ENCODE results near the gene GSTM1.
"Not testable (repeated sequence)": the region's sequence is repeated elsewhere in the genome, so short reads cannot be mapped to it uniquely, and the experiment has no call there.

The GSTM1 gene

DNA sequence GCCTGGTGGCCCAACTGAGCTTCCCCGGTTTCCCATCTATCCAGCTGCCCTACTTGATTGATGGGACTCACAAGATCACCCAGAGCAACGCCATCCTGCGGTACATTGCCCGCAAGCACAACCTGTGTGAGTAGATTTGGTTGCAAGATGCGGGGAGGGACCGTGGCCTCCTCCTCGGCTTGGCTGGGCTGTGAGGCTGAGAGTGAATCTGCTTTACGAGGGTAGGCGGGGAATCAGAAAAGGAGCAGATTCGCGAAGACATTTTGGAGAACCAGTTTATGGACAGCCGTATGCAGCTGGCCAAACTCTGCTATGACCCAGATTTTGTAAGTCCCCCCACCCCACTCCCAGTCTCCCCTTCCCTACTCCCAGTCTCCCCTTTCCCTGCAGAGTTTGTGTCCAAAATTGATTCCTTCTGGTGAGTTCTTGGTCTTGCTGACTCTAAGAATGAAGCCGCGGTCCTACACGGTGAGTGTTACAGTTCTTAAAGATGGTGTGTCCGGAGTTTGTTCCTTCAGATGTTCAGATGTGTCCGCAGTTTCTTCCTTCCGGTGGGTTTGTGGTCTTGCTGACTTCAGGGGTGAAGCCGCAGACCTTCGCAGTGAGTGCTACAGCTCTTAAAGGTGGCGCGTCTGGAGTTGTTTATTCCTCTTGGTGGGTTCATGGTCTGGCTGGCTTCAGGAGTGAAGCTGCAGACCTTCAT is 18.2 kb upstream of the GSTM1 start:
- Mint-ChIP-seq H3K36me3 (ENCODE audit: low read depth) (peaks cover 7% of the 10 kb centered on the region), H3K27ac (no peak overlapping the region), H3K9me3 (no peaks in the 10 kb centered on the region), H3K27me3 (peaks cover 2% of the 10 kb centered on the region), H3K4me3 (no peak overlapping the region), H3K4me1 (ENCODE audit: low read depth) (peaks cover 9% of the 10 kb centered on the region)
- intact Hi-C loops (cut with micrococcal nuclease): no loop called here

GRCh38 chr1:109669949-109670302 is 17.7 kb upstream of the GSTM1 start:
- H3K4me3 Mint-ChIP-seq; H3K27me3 Mint-ChIP-seq; H3K9me3 Mint-ChIP-seq; H3K4me1 Mint-ChIP-seq (ENCODE audit: low read depth); H3K27ac Mint-ChIP-seq; intact Hi-C loops (cut with micrococcal nuclease); H3K36me3 Mint-ChIP-seq (ENCODE audit: low read depth): not testable (repeated sequence)

DNA sequence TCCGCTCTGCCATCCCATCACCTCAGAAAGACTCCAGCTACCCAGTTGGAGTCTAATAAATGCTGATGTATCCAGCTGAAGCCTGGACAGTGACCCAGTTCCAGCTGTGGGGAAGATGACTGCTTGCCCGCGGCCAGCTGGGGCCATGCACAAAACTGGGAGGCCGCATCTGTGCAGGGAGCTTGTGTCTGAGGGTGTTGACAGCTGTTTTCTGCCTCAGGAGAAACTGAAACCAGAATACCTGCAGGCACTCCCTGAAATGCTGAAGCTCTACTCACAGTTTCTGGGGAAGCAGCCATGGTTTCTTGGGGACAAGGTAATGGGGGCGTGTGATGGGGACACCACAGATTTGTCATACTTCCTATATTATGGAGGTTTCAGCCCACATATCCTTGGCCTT is 16.6 kb upstream of the GSTM1 start:
- Mint-ChIP-seq H3K9me3 (no peaks in the 10 kb centered on the region), H3K4me1 (ENCODE audit: low read depth) (peaks cover 9% of the 10 kb centered on the region), H3K36me3 (ENCODE audit: low read depth) (no peaks in the 10 kb centered on the region), H3K4me3 (no peak overlapping the region), H3K27ac (no peak overlapping the region), H3K27me3 (peaks cover 2% of the 10 kb centered on the region)
- intact Hi-C loops (cut with micrococcal nuclease): no loop called here

DNA sequence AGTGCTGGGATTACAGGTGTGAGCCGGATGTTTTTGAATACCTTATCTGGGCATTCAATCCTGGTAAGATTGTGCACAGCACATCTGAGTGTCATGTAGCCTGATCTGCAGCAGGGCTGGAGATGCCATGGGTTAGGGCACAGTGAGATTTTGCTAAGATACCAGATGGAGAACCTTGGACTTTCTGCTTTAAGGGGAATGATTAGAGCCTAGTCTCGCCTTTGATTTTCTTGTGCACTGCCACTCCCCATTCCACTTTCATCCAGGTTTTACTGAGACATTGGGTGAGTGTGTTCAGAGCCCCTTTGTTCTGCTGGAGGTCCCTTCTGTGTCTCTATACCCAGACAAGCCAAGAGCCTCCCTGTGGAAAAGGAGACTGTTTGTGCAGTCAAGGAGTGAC is 13.8 kb upstream of the GSTM1 start:
- H3K9me3 Mint-ChIP-seq; H3K4me3 Mint-ChIP-seq; H3K27me3 Mint-ChIP-seq; H3K4me1 Mint-ChIP-seq (ENCODE audit: low read depth); intact Hi-C loops (cut with micrococcal nuclease); H3K36me3 Mint-ChIP-seq (ENCODE audit: low read depth); H3K27ac Mint-ChIP-seq: not testable (repeated sequence)

DNA sequence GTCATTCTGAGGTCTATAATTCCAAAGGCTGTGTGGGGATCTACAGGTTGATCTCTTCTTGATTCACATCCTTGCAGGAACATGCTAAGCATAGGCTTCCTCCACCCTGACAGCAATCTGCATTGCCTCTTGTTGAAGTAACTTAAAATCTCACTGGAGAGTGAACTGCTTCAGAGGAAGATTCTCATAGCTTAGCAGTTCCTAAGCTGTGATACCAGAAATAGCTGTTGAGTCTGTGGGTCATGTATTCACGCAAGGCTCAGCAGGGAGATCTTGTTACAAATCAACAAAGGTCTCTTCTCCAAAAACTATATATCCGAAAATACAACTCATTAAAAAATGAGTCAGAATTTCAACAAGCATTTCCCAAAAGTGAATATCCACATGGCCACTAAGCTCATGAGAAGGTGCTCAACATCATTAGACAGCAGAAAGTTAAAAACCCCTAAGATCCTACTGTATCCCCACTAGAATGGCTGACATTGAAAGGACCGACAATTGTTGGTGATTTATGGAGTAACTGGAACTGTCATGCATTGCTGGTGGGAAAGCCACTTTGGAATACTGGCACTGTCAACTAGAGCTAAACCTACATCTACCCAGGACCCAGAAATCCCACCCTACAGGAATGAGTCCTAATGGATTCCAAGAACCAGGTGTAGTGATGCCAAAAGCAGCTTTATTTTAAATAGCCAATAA is 10.8 kb upstream of the GSTM1 start:
- H3K27ac Mint-ChIP-seq; H3K4me1 Mint-ChIP-seq (ENCODE audit: low read depth); H3K9me3 Mint-ChIP-seq; intact Hi-C loops (cut with micrococcal nuclease); H3K4me3 Mint-ChIP-seq; H3K27me3 Mint-ChIP-seq; H3K36me3 Mint-ChIP-seq (ENCODE audit: low read depth): not testable (repeated sequence)

GRCh38 chr1:109677459-109677858 is 10.2 kb upstream of the GSTM1 start:
- intact Hi-C loops (cut with micrococcal nuclease): no loop called here
- Mint-ChIP-seq H3K4me3 (no peak overlapping the region), H3K27ac (no peak overlapping the region), H3K36me3 (ENCODE audit: low read depth) (no peaks in the 10 kb centered on the region), H3K27me3 (no peaks in the 10 kb centered on the region), H3K9me3 (no peaks in the 10 kb centered on the region), H3K4me1 (ENCODE audit: low read depth) (no peaks in the 10 kb centered on the region)

- not testable (repeated sequence) for H3K27me3 Mint-ChIP-seq
These were observed 9.0 kb upstream of the GSTM1 start for GRCh38 chr1:109678637-109679036.

GRCh38 chr1:109684777-109685176 is 2.8 kb upstream of the GSTM1 start:
- peaks cover 10% of the 10 kb centered on the region for H3K36me3 Mint-ChIP-seq (ENCODE audit: low read depth)
- H3K4me1 Mint-ChIP-seq (ENCODE audit: low read depth); intact Hi-C loops (cut with micrococcal nuclease); H3K4me3 Mint-ChIP-seq; H3K9me3 Mint-ChIP-seq; H3K27me3 Mint-ChIP-seq; H3K27ac Mint-ChIP-seq: not testable (repeated sequence)

More at GRCh38 chr1:109678637-109679036, 9.0 kb upstream of the GSTM1 start:
- H3K36me3 Mint-ChIP-seq (ENCODE audit: low read depth); H3K4me3 Mint-ChIP-seq; H3K27ac Mint-ChIP-seq; H3K4me1 Mint-ChIP-seq (ENCODE audit: low read depth); H3K9me3 Mint-ChIP-seq; intact Hi-C loops (cut with micrococcal nuclease): not testable (repeated sequence)

DNA sequence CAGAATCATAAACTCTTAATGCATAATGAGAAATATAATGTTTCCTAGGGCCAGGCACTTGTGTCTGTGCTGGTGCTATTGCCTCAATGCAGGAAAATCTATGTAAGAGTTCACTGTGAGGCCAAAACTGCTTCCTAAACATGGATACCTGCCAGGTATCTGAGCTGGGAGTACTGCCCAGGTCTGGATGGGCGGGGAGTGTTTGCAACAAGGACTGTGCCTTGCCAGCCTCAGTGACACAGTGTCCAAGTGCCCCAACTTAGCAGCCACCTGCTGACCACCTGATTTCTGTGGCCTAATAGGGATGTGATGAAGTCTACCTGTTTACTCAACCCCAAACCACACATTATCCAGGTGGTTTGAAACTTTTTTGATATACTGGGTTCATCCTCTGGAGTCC is 2.2 kb upstream of the GSTM1 start:
- H3K4me3 Mint-ChIP-seq; H3K27me3 Mint-ChIP-seq; H3K9me3 Mint-ChIP-seq; intact Hi-C loops (cut with micrococcal nuclease); H3K27ac Mint-ChIP-seq: not testable (repeated sequence)
- H3K4me1 Mint-ChIP-seq (ENCODE audit: low read depth): peaks cover 11% of the 10 kb centered on the region
- peaks cover 16% of the 10 kb centered on the region for H3K36me3 Mint-ChIP-seq (ENCODE audit: low read depth)

DNA sequence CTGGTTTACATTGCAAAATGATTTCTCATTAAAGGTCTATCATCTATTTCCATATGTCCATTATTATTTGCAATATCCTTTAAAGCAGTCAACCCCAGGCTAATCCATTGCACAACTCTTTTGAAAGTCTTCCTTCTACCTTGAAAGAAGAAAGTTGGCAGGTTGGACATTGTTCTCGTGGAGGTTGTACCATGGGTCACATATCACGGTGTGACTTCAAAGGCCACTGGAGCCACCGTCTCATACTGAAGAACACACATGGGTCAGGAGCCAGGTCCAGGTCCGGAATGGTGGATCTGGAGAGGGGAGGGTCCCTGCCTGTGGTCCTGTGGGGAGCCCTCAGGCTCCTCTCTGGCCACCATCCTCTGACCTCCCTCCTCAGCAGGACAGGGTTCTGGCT is 1.7 kb upstream of the GSTM1 start:
- Mint-ChIP-seq H3K36me3 (ENCODE audit: low read depth) (peaks cover 20% of the 10 kb centered on the region), H3K4me1 (ENCODE audit: low read depth) (peaks cover 11% of the 10 kb centered on the region)
- intact Hi-C loops (cut with micrococcal nuclease); H3K4me3 Mint-ChIP-seq; H3K9me3 Mint-ChIP-seq; H3K27ac Mint-ChIP-seq; H3K27me3 Mint-ChIP-seq: not testable (repeated sequence)

- H3K27me3 Mint-ChIP-seq; H3K9me3 Mint-ChIP-seq; intact Hi-C loops (cut with micrococcal nuclease): not testable (repeated sequence)
- peak overlapping the region; percentile 87 for H3K27ac Mint-ChIP-seq
- H3K4me3 Mint-ChIP-seq: peak overlapping the region; percentile 78
- peaks cover 16% of the 10 kb centered on the region for H3K4me1 Mint-ChIP-seq (ENCODE audit: low read depth)
- H3K36me3 Mint-ChIP-seq (ENCODE audit: low read depth): peaks cover 20% of the 10 kb centered on the region
These were observed 508 bp upstream of the GSTM1 start for GRCh38 chr1:109687109-109687508.

DNA sequence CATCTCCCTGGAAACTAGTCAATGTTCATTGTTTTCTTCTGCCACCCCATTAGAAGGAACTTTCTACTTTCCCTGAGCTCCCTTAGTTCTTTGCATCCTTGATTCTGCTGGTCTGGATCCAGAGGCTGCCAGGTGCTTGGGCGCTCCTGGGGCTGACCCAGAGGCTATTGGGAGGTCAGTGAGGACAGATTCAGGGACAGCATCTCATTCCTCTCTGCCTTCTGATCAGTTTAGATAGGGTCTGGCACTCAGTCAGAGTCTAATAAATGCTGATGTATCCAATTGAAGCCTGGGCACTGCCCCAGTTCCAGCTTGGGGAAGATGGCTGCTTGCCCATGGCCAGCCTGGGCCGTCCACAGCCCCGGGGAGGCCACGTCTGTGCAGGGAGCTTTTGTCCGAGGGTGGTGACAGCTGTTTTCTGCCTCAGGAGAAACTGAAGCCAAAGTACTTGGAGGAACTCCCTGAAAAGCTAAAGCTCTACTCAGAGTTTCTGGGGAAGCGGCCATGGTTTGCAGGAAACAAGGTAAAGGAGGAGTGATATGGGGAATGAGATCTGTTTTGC is 2.3 kb downstream of the GSTM1 start:
- intact Hi-C loops (cut with micrococcal nuclease): no loop called here
- Mint-ChIP-seq H3K9me3 (no peaks in the 10 kb centered on the region), H3K4me3 (no peak overlapping the region)

DNA sequence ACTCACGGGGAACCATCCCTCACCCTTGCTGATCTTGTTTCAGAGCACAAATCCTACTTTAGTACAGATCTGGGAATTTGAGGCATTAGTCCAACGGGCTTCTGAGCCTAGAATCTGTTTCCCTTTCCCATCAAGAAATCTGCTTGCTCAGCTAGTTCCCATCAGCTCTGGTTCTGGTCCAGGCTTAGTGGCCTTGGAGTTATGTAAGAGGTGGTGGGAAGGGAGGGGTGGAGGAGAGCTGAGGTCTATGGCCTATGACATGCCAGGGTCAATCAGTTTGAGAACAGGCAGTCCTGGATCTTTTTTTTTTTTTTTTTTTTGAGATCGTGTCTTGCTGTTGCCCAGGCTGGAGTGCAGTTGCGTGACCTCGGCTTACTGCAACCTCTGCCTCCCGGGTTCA is 4.1 kb downstream of the GSTM1 start:
- intact Hi-C loops (cut with micrococcal nuclease): no loop called here
- H3K4me1 Mint-ChIP-seq (ENCODE audit: low read depth): peaks cover 16% of the 10 kb centered on the region
- peaks cover 3% of the 10 kb centered on the region for H3K27me3 Mint-ChIP-seq
- peaks cover 20% of the 10 kb centered on the region for H3K36me3 Mint-ChIP-seq (ENCODE audit: low read depth)
- H3K4me3 Mint-ChIP-seq: no peak overlapping the region
- no peaks in the 10 kb centered on the region for H3K9me3 Mint-ChIP-seq
- H3K27ac Mint-ChIP-seq: no peak overlapping the region

More for the DNA sequence above, 2.3 kb downstream of the GSTM1 start:
- Mint-ChIP-seq H3K36me3 (ENCODE audit: low read depth) (peaks cover 20% of the 10 kb centered on the region), H3K4me1 (ENCODE audit: low read depth) (peaks cover 16% of the 10 kb centered on the region), H3K27ac (no peak overlapping the region), H3K27me3 (peaks cover 3% of the 10 kb centered on the region)

DNA sequence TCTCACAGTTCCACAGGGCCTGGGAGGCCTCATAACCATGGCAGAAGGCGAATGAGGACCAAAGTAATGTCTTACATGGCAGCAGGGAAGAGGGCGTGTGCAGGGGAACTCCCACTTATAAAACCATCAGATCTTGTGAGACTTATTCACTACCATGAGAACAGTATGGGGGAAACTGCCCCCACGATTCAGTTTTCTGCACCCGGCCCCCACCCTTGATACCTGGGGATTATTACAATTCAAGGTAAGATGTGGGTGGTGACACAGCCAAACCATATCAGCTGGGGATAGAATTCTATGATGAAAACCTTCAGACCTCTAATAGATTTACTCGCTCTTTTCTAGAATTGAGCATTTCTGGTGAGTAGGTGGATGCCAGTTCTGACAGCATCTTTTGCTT is 6.8 kb downstream of the GSTM1 start:
- intact Hi-C loops (cut with micrococcal nuclease); H3K4me3 Mint-ChIP-seq; H3K27me3 Mint-ChIP-seq; H3K9me3 Mint-ChIP-seq; H3K27ac Mint-ChIP-seq: not testable (repeated sequence)
- Mint-ChIP-seq H3K4me1 (ENCODE audit: low read depth) (peaks cover 10% of the 10 kb centered on the region), H3K36me3 (ENCODE audit: low read depth) (peaks cover 19% of the 10 kb centered on the region)

- intact Hi-C loops (cut with micrococcal nuclease): not testable (repeated sequence)
These were observed 7.5 kb downstream of the GSTM1 start for GRCh38 chr1:109695138-109695537.

More at GRCh38 chr1:109695138-109695537, 7.5 kb downstream of the GSTM1 start:
- not testable (repeated sequence) for H3K4me1 Mint-ChIP-seq (ENCODE audit: low read depth); H3K9me3 Mint-ChIP-seq; H3K27me3 Mint-ChIP-seq; H3K4me3 Mint-ChIP-seq; H3K27ac Mint-ChIP-seq
- H3K36me3 Mint-ChIP-seq (ENCODE audit: low read depth): peaks cover 12% of the 10 kb centered on the region

All from dendritic cell treated with granulocyte-macrophage colony-stimulating factor and Interleukin-4, amounts not matched to agents 40 ng/mL and 50 ng/mL, for 4 days (primary cell).